ENCODE results near the gene STK39. TPM values are rescaled to one million over a fixed set of nuclear protein-coding genes. Genes with fewer than 3 reads are reported as not detected.

STK39 gene
- total and polyA plus RNA-seq, 2 donors (not counting 1 experiment from before 2014, with no cell fraction given): 2.3 to 14.6 TPM

DNA sequence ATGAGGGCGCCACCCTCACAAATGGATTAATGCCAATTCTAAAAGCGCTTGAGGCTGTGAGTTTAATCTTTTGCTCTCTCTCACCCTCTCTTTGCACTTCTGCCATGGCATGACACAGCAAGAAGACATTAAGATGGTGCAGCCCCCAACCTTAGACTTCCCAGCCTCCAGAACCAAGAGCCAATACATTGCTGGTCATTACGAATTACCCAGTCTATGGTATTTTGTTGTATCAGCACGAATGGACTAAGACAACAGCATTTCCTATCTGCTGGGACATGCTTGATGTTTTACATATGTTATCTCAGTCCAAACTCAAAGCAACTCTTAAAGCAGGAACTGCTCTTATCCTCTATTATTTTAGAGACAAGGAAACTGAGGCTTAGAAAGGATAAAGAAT is 222.9 kb downstream of the STK39 start:
- Mint-ChIP-seq H3K27me3 (no peaks in the 10 kb centered on the region), H3K27ac (no peak overlapping the region), H3K9me3 (ENCODE audit: insufficient read depth) (no peaks in the 10 kb centered on the region), H3K4me3 (no peak overlapping the region), H3K4me1 (peaks cover 22% of the 10 kb centered on the region)
- no peak overlapping the region for H2AFZ ChIP-seq (ENCODE audit: insufficient read depth, low read depth, low read length, poor library complexity, severe bottlenecking)
- no peaks in the 10 kb centered on the region for H3K36me3 ChIP-seq (replicated peaks in 1 of 2; ENCODE audit: control extremely low read depth in 1 of 2, control insufficient read depth in 1 of 2, extremely low read depth in 1 of 2, insufficient read depth in 2 of 2, low read length in 1 of 2)
- TF ChIP-seq, protein P1, sequence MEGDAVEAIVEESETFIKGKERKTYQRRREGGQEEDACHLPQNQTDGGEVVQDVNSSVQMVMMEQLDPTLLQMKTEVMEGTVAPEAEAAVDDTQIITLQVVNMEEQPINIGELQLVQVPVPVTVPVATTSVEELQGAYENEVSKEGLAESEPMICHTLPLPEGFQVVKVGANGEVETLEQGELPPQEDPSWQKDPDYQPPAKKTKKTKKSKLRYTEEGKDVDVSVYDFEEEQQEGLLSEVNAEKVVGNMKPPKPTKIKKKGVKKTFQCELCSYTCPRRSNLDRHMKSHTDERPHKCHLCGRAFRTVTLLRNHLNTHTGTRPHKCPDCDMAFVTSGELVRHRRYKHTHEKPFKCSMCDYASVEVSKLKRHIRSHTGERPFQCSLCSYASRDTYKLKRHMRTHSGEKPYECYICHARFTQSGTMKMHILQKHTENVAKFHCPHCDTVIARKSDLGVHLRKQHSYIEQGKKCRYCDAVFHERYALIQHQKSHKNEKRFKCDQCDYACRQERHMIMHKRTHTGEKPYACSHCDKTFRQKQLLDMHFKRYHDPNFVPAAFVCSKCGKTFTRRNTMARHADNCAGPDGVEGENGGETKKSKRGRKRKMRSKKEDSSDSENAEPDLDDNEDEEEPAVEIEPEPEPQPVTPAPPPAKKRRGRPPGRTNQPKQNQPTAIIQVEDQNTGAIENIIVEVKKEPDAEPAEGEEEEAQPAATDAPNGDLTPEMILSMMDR (IDR thresholded peaks at IDR 0.05): no peak
- TF ChIP-seq EZH2 (IDR thresholded peaks at IDR 0.05; ENCODE audit: borderline replicate concordance, insufficient read depth, low read depth, low read length, poor library complexity, severe bottlenecking): no peak
- ChIA-PET POLR2A (no interaction called here), CTCF (interaction anchor here (2.4 kb wide), 1 partner anchor 94 kb away, joined by 9 read pairs; no protein-coding TSS in a partner anchor)
- no peak overlapping the region for H3K4me2 ChIP-seq (replicated peaks; ENCODE audit: low read depth, low read length, poor library complexity, severe bottlenecking)
- no peaks in the 10 kb centered on the region for H3K79me2 ChIP-seq (ENCODE audit: control insufficient read depth, insufficient read depth, low read length)
- no peak for ATAC-seq (ENCODE audit: low read depth)
- H3K9me3 ChIP-seq (ENCODE audit: control extremely low read depth in 1 of 3, control insufficient read depth in 2 of 3, insufficient read depth in 1 of 3, low read length in 2 of 3): no peaks in the 10 kb centered on the region
- H3K9ac ChIP-seq (ENCODE audit: low read length): no peak overlapping the region
- H3K27me3 ChIP-seq (replicated peaks in 1 of 4; ENCODE audit: control extremely low read depth in 1 of 4, control insufficient read depth in 3 of 4, insufficient read depth in 4 of 4, low read length in 3 of 4): no peaks in the 10 kb centered on the region
- H3K4me1 ChIP-seq (ENCODE audit: control insufficient read depth in 2 of 2, insufficient read depth in 2 of 2, low read length in 2 of 2): peaks cover 0 to 5% of the 10 kb centered on the region in 2 donors
- H3K4me3 ChIP-seq (ENCODE audit: control extremely low read depth in 1 of 5, extremely low read depth in 1 of 5, insufficient read depth in 1 of 5, low read depth in 2 of 5, low read length in 4 of 5): no peak overlapping the region
- no peak overlapping the region for H3K27ac ChIP-seq (ENCODE audit: low read length in 2 of 2)
- no peak for DNase-seq
- no peaks in the 10 kb centered on the region for H4K20me1 ChIP-seq (ENCODE audit: control insufficient read depth, insufficient read depth, low read length, poor library complexity, severe bottlenecking)
- intact Hi-C loops (cut with micrococcal nuclease): no loop called here
- no CpG with 5 or more reads among the region's 4 CpGs for WGBS (ENCODE audit: insufficient coverage)

- no peak overlapping the region for H3K27ac Mint-ChIP-seq
- H3K4me1 Mint-ChIP-seq: peaks cover 20% of the 10 kb centered on the region
- H3K4me3 Mint-ChIP-seq: no peak overlapping the region
- H3K9me3 Mint-ChIP-seq (ENCODE audit: insufficient read depth): no peaks in the 10 kb centered on the region
- DNase-seq (no peak), ATAC-seq (ENCODE audit: low read depth) (no peak)
- H4K20me1 ChIP-seq (ENCODE audit: control insufficient read depth, insufficient read depth, low read length, poor library complexity, severe bottlenecking): no peaks in the 10 kb centered on the region
- H3K4me2 ChIP-seq (replicated peaks; ENCODE audit: low read depth, low read length, poor library complexity, severe bottlenecking): no peak overlapping the region
- H3K27ac ChIP-seq (ENCODE audit: low read length in 2 of 2): no peak overlapping the region
- no peaks in the 10 kb centered on the region for H3K9me3 ChIP-seq (ENCODE audit: control extremely low read depth in 1 of 3, control insufficient read depth in 2 of 3, insufficient read depth in 1 of 3, low read length in 2 of 3)
- no peak overlapping the region for H3K9ac ChIP-seq (ENCODE audit: low read length)
- TF ChIP-seq, protein P1 (IDR thresholded peaks at IDR 0.05): no peak
- no peak for TF ChIP-seq EZH2 (IDR thresholded peaks at IDR 0.05; ENCODE audit: borderline replicate concordance, insufficient read depth, low read depth, low read length, poor library complexity, severe bottlenecking)
- ChIA-PET CTCF (no interaction called here), POLR2A (no interaction called here)
- H2AFZ ChIP-seq (ENCODE audit: insufficient read depth, low read depth, low read length, poor library complexity, severe bottlenecking): no peak overlapping the region
- H3K36me3 ChIP-seq (replicated peaks in 1 of 2; ENCODE audit: control extremely low read depth in 1 of 2, control insufficient read depth in 1 of 2, extremely low read depth in 1 of 2, insufficient read depth in 2 of 2, low read length in 1 of 2): no peaks in the 10 kb centered on the region
- no peak overlapping the region for H3K4me3 ChIP-seq (ENCODE audit: control extremely low read depth in 1 of 5, extremely low read depth in 1 of 5, insufficient read depth in 1 of 5, low read depth in 2 of 5, low read length in 4 of 5)
- H3K4me1 ChIP-seq (ENCODE audit: control insufficient read depth in 2 of 2, insufficient read depth in 2 of 2, low read length in 2 of 2): peaks cover 0 to 5% of the 10 kb centered on the region in 2 donors
- intact Hi-C loops (cut with micrococcal nuclease): no loop called here
- no peaks in the 10 kb centered on the region for H3K27me3 ChIP-seq (replicated peaks in 1 of 4; ENCODE audit: control extremely low read depth in 1 of 4, control insufficient read depth in 3 of 4, insufficient read depth in 4 of 4, low read length in 3 of 4)
- H3K27me3 Mint-ChIP-seq: no peaks in the 10 kb centered on the region
- H3K79me2 ChIP-seq (ENCODE audit: control insufficient read depth, insufficient read depth, low read length): no peaks in the 10 kb centered on the region
Measured at GRCh38 chr2:168021800-168022587, 225.4 kb downstream of the STK39 start.

Data from B cell (primary cell).